HFF-Myc (cell line): ENCODE measurements around the gene KLF11.

ENCODE experiments used
- DNase-seq: peaks from one replicate; pipeline ENCODE4 v3.0.0-alpha.2; 2011; ENCODE audit warnings: low read depth; ENCODE audit errors: extremely low read depth
- H3K4me3 ChIP-seq: replicated peaks from 2 replicates; pipeline ENCODE4 v1.5.1; 2011; ENCODE audit warnings: low read depth, mild to moderate bottlenecking, control low read depth, low read length
- TF ChIP-seq, protein P1 (sequence below): IDR thresholded peaks from 2 replicates; pipeline ENCODE4 v1.5.1; 2012; ENCODE audit warnings: mild to moderate bottlenecking, low read depth, low read length, control low read depth; ENCODE audit errors: missing control alignments

KLF11 gene

DNA sequence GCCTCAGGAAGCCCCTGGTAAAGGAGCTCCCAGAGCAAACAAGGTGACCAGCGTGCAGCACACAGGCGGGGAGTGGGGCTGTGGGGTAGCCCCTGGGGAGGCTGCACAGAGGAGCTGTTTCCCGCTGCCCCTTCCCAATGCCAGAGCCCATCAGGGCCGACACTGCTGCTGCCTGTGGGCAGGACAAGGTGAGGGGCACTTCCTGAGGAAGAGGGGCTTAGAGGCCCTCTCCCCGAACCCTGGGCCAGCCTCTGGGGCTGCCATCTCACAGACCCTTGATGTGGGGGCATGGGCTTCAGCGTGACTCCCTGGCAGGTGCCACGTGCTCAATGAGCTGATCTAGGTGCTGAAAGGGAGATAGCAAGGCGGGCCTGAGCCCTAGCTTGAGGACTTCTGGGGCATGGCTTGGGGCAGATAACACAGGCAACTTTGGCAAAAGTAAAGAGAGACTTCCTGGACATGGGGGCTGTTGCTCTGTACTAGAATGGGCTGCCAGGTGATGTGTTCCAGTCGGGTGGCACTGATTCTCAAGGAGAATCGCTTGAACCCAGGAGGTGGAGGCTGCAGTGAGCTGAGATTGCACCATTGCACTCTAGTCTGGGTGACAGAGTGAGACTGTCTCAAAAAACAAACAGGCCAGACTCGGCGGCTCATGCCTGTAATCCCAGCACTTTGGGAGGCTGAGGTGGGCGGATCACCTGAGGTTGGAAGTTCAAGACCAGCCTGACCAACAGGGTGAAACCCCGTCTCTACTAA is 9.9 kb upstream of the KLF11 start:
- TF ChIP-seq, protein P1, sequence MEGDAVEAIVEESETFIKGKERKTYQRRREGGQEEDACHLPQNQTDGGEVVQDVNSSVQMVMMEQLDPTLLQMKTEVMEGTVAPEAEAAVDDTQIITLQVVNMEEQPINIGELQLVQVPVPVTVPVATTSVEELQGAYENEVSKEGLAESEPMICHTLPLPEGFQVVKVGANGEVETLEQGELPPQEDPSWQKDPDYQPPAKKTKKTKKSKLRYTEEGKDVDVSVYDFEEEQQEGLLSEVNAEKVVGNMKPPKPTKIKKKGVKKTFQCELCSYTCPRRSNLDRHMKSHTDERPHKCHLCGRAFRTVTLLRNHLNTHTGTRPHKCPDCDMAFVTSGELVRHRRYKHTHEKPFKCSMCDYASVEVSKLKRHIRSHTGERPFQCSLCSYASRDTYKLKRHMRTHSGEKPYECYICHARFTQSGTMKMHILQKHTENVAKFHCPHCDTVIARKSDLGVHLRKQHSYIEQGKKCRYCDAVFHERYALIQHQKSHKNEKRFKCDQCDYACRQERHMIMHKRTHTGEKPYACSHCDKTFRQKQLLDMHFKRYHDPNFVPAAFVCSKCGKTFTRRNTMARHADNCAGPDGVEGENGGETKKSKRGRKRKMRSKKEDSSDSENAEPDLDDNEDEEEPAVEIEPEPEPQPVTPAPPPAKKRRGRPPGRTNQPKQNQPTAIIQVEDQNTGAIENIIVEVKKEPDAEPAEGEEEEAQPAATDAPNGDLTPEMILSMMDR, result no peak
- no peak for DNase-seq
- H3K4me3 ChIP-seq, result no peak overlapping the region

DNA sequence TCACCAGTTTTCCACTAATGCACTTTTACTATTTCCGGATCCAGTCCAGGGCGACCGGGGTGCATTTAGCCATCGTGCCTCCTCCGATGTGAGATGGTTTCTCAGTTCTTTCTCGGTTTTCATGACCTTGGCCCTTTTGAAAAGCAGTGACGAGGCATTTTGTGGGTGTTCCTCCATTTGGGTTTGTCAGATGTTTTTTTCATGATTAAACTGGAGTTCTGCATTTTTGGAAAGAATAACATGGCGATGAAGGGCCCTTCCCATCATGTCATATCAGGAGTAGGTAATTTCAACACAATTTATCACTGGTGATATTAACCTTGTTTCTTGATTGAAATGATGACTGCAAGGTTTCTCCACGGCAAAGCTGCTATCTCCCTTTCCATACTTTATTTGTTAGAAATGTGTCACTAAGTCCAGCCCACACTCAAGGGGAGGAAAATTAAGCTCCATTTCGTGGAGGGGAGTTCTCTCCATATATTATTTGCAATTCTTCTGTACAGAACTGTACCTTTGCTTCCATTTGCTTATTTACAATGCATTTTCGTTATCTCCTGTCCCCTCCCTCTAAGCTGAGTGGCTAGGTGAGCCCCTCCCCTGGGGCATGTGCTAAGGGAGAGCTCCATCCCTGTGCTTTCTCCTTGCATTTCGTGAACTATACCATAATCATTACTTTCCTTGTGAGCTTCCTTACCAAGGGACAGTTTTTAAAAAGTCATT is 8.9 kb upstream of the KLF11 start:
- DNase-seq, result no peak
- TF ChIP-seq, protein P1, result no peak
- H3K4me3 ChIP-seq, result no peak overlapping the region

DNA sequence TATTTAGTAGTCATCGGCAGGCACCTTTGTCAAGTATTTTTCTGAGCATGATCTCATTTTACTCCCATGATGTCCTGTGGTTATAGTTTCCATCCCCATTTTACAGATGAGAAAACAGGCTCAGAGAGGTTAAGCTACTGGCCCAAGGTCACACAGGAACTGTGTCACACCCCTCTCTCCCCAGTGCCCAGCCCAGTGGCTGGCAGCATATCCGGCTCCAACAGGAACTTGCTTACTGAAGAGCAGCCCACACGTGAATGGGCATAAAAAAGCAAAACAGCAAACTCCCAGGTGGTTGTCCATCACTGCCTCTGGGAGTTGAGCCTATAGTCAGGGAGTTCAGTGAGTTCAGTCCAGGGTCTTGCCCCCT is 8.3 kb upstream of the KLF11 start:
- TF ChIP-seq, protein P1, result no peak
- no peak for DNase-seq
- no peak overlapping the region for H3K4me3 ChIP-seq

DNA sequence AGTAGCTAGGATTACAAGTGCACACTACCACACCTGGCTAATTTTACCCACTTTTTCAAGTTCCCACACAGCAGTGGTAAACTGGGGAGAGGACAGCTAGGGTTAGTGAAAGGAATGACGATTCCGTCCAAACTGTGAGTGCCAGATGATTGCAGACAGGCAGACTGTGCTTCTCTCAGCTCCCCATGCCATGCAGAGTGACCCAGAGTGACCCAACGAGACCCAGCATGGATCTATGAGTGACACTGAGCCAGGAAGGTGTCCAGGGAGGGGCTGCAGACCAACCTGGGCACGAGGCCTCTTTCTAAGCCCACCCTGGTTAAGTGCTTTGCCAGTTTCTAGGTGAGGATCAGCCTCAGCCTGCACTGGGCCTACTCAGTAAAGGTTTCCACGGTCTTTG is 7.7 kb upstream of the KLF11 start:
- H3K4me3 ChIP-seq, result no peak overlapping the region
- no peak for DNase-seq
- TF ChIP-seq, protein P1, result no peak

DNA sequence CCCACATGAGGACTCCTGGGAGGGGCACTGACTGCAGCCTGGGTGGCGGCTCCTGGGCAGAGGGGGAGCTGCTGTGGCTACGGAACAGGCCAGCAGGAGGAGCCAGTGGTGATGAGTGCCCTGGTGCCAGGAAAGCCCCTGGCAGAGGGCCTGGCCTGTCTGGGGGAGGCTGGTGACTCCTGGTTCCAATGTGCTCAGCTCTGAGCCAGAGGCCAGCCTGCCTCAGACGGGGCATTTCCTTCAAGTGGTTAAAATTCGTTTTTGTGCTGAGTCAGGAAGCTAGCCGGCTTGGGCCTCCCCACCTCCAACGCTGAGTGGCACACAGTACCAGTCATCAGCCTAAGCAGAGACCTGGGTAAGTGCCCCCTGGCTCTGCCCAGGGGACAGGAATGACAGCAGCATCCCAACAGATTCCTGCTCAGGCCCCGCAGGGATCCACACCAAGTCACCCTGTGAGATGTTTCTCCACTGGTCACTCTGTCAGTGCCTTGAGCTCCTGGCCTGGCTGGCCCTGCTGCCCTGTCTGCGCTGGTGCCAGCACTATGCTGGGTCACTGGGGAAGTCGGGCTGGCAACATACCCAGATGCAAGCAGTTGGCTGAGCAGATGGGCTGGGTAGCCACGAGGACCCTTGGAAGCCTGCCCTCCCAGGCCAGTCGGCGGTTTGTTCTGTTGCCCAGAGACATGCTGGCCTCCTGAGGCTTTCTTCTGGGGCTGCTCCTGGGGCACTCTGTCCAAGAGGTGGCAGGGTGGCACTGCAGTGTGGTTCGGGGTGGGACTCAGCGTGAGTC is 7.1 kb upstream of the KLF11 start:
- no peak for DNase-seq
- H3K4me3 ChIP-seq, result no peak overlapping the region
- TF ChIP-seq, protein P1, result peak; percentile 50

DNA sequence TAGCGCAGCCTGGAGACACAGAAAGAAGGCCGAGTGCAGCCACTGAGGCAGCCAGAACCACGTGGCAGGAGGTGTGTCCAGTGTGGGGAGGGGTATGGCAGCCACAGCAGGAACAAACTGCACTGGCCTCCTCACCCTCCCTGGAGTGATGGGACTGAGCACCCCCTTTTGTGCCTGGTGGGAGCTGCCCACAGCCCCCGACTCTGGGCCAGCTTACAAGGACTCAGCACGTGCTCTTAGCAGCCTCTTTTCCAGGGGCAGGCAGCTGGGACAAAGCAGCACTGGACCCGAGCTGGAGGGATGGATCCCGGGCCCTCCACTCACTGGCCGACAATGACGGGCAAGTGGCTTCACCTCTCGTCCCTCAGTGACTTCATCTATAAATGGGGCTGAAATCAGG is 5.2 kb upstream of the KLF11 start:
- TF ChIP-seq, protein P1, result no peak
- H3K4me3 ChIP-seq, result no peak overlapping the region
- DNase-seq, result no peak
